ENCODE results near the gene RBM48. TPM values are rescaled to one million over a fixed set of nuclear protein-coding genes. Genes with fewer than 3 reads are reported as not detected.
"Not testable (repeated sequence)": the region's sequence is repeated elsewhere in the genome, so short reads cannot be mapped to it uniquely, and the experiment has no call there.

The RBM48 gene
- 11.7 TPM for total RNA-seq

DNA sequence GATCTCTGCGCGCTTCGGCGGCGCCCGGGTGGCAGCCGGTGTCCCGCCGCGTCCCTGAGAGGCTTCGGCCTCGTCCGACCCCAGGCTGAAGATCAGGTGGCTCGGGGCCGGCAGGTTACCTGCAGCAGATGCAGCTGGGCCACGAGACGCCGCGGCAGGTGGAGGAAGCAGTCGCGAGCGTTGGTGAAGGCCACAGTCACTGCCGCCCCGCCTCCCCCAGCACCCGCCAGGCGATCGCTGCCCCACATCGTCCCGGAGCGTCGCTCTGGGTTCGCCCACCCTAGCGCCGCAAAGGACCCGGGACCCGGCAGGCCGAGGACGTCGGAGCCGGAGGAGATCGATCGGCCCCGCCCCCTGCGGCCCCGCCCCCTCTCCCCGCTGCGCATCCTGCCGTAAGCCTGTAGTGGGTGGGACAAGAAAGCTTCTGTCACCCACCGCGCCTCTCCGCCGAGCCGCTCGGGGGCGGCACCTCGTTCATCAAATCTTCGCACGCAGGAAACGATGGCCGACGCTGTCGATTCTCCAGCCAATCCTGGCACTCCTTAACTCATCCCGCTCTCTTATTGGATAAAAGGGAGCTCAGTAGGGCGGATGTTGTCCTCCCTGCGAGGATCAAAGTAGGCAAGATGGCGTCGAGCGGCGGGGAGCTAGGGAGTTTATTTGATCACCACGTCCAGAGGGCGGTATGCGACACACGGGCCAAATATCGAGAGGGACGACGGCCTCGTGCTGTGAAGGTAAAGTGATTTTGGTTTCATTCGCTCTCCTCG is at the start of gene RBM48, which contains the start of gene PEX1:
RBM48 (plus strand) TSS at position 608 of the 770 bp plus-strand sequence; CDS start at position 627, 19 bp downstream.
PEX1 (minus strand) TSS at position 333 of the 770 bp plus-strand sequence; CDS start at position 248, 85 bp downstream.
- DNase-seq (ENCODE audit: low spot score): peak; percentile 97

DNA sequence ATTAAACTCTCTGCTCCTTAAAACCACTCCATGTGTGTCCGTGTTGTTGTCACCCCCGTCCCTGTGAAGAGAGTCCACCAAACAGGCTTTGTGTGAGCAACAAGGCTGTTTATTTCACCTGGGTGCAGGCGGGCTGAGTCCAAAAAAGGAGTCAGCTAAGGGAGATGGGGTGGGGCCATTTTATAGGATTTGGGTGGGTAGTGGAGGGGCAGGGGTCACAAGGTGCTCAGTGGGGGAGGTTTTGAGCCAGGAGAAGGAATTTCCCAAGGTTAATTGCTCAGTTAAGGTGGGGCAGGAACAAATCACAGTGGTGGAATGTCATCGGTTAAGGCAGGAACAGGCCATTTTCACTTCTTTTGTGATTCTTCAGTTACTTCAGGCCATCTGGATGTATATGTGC is 49.4 kb upstream of the RBM48 start:
- not testable (repeated sequence) for DNase-seq (ENCODE audit: low spot score)

DNA sequence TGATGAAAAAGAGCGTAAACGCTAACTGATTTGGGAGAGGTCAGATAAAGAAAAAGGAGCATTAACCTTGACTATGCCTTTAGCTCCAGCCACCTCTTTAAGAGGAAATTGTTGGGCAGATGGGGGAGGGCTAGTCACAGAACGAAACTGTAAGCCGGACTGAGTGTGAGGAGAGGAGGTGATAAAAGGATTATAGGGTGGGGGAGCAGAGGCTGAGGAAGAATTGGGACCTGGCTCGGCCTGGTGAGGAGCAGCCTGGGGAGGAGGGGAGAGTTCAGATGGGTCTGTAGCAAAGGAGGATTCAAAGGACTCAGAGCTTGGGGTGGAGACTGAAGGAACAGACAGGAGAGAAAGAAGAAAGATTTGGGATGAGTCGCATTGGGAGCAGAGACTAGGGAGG is 45.0 kb upstream of the RBM48 start:
- DNase-seq (ENCODE audit: low spot score): not testable (repeated sequence)

DNA sequence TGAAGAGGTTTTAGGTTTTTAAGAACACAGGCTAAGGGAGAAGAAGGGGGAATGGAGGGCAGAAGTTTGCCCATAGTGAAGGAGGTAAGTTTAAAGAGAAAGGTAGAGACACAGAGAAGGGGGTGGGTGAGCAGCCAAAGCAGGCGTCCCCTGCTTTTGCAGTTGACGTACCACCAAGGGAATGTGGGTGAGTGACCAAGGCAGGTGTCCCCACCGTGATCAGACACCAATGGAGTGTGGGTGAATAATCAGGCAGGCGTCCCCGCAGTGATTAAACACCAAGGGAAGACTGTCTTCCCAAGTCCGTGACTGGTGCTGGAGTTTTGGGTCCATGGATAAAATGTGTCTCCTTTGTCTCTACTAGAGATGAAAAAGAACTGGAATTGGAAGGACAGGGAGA is 44.4 kb upstream of the RBM48 start:
- DNase-seq (ENCODE audit: low spot score): not testable (repeated sequence)

DNA sequence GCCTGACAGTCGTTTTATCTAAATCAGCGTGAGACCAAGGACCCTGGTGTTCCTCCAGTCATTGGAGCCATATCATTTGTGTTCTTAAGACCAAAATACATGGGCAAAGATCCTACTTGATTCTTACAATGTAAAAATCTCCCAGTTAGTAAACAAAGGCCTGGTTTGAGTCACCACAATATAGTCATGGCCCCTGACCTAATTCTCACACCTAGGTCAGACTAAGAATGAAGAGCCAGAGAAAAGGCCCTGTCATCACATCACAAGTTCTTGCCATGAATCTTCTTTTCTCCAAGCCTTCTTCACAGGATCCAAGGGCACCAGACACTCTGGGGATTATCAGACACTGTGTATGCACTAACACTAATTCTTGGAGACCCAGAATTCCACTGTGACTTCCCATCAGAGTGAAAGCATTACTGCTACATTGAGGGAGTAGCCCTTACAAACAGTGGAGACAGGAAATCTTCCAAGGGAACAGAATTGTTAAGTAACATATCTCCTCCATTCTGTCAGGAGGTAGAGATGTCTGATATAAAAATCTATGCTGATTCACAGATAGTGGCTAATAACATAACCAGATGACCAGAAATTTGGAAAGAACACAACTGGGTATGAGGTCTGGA is 43.2 kb upstream of the RBM48 start:
- no peak for DNase-seq (ENCODE audit: low spot score)

DNA sequence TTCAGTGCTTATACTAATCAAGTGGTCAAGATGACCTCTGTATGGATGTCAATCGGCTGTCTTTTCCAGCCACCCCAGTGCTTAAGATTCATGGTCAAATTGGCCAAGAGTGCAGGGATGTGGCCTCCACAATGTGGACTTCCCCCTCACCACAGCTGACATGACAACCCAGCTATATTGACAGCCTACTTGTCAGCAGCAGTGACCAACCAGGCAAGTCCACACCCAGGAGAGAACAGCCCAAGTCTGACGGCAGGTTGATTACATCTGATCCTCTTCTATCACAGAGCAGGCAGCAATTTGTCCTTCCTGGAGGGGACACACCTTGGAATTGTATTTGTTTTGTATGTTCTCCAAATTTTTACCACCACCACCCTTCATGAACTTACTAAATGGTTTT is 42.6 kb upstream of the RBM48 start:
- DNase-seq (ENCODE audit: low spot score): no peak

DNA sequence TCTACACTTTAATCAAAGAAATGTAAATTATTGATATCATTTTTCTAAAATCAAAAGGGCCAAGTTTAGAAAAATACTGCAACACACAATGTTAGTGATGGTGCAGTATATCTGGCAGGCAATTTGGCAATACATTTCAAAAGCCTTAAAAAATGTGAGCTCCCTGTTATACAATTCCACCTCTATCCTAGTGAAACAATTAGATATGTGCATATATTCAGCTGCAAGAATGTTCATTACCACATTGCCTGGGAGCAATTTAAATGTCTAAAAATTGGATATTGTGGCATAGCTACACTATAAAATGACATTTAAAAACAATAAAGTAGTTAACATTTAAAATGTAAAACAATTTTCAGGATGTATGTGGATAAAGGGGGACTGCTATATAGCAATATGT is 40.8 kb upstream of the RBM48 start:
- no peak for DNase-seq (ENCODE audit: low spot score)

DNA sequence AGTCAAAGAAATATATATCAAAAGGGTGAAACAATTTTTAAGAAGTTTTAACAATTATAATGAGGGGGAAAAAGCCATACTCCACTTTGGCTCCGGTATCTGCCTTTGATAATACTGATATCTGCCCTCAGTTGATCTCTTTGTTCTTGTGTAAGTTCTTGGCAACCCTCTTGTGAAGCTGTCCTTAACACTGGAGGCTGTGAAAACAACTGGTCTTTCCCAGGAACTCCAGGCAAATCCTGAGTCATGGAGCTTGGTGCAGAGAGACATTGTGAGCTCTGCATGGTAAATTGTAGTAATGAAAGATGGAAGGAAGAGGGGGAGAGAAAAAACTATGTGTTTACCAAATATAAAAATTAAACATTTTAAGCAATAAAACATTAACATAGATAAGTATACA is 39.0 kb upstream of the RBM48 start:
- no peak for DNase-seq (ENCODE audit: low spot score)

DNA sequence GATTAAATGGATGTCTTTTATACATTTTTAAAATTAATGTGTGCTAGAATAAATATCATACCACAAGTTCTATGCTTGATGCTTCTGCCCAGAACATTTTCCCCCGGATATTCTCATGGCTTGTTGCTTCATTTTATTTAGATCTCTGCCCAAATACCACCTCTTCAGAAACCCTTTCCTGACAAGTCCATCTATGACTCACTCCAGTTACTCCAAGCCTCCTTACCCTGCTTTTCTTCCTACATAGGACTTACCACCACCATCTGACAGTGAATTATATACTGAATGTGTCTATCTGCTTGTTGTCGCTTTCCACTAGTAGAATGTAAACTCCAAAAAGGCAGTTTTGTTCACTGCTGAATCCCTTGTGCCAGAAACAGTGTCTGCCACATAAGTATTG is 31.7 kb upstream of the RBM48 start:
- no peak for DNase-seq (ENCODE audit: low spot score)

DNA sequence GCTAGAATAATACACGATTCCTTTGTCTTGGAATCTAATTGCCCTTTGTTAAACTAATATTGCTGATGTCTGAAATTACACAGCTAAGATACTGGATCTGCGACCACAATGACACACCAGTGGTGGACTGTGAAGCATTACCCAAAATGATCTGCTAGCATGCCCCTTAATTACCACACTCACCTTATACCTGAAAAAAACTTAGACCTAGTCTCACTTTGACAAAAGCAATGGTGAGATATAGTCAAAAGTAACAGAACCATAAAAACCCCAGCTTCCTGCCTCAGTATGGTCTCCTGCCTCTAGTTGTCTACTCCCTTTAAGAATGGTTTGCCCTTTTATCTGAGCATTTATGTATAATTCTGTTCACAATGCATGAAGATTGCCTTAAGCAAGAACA is 30.0 kb upstream of the RBM48 start:
- no peak for DNase-seq (ENCODE audit: low spot score)

DNA sequence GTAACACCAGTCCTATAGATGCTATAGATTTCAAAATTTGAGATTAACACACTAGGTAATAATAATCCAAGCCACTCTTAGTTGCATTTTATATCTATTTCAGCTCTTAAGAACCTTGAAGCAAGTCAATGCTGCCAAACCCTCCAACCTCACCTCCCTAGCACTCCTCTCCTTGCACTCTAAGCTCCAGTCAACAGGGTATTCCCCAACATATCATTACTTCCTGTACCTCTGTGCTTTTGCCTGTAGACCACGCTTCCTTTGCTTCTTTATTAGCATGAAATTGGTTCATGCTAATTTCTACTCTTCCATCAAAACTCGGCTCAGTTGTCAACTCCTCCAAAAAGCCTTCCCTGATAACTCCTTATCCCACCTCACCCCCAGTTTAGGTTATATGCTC is 24.8 kb upstream of the RBM48 start:
- DNase-seq (ENCODE audit: low spot score): no peak

DNA sequence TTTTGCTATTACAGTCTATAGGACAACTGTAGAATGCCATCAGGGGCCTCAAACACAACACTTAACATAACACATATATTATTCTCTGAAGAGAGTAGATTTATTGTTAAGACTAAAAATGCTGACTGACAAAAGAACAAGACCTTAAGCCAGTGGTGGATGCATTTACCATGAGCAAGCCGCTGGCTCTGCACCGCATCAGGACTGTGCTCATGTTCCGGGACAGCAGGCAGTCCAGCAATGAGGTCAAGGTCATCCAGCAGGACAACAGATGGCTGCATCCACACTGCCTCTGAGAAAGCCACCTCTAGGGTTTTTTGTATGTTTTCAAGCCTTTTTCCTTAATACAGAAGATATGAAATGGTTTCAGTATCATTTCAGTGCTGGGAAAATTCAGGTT is 24.0 kb upstream of the RBM48 start:
- DNase-seq (ENCODE audit: low spot score): no peak

DNA sequence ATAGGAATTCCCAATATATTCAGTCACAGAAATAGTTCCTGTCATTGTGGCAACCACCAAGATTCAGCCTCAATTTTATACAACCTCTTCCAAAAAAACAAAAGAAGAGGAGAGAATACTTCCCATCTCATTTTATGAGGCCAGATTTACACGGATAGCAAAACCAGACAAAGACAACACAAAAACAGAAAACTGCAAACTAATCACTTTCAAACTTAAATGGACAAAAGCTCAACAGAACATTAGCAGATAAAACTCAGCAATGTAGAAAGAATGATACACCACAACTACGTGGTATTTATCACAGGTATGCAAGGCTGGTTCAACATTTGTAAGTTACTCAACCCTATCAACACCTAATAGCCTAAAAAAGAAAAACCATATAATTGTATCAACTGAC is 22.2 kb upstream of the RBM48 start:
- DNase-seq (ENCODE audit: low spot score): no peak

DNA sequence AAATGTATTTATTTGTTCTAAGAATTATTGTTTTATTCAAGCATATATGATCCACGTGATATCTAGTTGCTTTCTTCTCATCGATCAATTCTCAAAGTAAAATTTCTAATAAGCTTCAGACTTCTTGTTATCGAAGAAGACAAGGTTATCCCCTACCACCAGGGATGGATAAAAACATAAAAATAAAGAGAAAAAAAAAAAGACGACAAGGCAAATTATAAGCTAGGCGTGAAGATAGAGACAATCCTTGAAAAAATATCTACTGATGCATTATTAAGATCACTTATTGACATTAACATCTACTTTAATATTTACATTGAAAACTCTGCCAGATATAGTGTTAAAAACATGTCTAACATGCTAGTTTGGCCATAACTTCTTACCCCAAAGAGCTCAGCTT is 19.6 kb upstream of the RBM48 start:
- no peak for DNase-seq (ENCODE audit: low spot score)

DNA sequence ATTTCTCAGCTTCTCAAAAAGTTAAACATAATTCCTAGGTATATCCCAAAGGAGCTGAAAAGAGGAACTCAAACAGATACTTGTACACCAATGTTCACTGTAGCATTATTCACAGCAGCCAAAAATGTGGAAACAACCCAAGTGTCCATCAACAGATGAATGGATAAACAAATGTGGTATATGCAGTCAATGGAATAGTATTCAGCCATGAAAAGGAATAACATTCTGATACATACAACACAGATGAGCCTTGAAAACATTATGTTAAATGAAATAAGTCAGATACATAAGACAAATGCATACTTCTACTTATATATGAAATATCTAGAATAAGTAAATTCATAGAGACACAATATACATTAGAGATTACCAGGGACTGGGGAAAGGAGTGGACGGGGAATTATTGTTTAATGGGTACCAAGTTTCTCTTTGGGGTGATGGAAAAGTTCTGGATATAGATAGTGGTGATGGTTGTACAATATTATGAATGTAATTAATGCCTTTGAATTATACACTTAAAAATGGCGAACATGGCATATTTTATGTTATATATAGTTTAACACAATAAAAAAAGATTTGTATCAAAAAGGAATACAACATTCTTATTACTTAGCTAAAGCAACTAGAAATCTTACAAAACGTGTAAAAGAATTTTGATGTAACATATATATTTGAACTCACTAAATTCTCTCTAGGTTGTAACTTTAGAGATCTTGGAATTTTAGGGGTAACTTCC is 15.3 kb upstream of the RBM48 start:
- DNase-seq (ENCODE audit: low spot score): no peak

DNA sequence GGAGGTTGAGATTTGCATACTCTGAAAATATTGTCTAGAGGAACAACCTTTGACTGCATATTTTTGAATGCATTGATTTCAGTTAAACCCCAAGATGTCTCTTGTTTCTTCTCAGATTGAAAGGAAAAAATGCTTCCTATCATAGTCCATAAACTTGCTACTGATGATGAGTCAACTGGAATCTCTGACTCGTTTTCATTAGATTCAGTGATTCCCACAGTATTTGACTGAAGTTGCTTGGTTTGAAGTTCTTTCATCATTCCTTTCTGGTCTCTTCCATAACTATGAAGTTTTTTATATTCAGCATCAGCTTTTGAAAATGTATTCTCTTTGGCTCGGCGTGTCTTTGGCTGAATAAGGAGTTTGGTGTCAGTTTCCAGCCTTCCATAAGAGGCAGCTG is 11.0 kb upstream of the RBM48 start:
- no peak for DNase-seq (ENCODE audit: low spot score)

DNA sequence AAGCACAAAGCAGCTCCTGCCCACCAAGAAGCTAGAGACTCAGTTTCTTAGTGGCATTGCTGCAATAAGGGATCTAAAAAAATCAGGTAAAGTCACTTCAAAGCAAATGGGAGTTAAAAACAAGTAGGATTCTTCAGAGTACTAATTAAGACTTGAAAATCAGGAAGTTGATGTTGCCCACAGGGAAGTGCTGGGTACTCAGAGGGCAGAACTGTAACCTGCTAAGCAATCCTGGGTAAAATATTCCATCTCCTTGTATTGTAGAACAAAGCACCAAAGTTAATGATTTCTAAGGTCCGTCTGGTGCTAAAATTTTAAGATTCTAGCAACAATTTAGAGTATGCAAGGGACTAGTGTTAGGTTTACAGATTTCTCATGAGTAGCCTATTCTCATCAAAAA is 8.6 kb upstream of the RBM48 start:
- DNase-seq (ENCODE audit: low spot score): no peak

DNA sequence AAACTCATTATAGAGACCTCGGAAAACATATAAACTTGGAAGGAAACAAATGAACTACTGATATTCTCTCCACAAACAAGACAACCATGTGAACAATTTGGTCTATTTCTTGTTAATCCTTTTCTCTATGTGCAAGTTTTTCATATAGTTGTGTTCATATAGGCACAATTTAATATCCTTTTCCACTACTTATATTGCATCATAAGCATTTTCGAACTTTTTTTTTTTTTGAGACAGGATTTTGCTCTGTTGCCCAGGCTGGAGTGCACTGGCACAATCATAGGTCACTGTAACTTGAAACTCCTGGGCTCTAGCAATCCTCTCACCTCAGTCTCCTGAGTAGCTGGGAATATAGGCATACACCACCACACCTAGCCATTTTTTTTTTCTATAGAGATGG is 5.5 kb upstream of the RBM48 start:
- DNase-seq (ENCODE audit: low spot score): no peak

DNA sequence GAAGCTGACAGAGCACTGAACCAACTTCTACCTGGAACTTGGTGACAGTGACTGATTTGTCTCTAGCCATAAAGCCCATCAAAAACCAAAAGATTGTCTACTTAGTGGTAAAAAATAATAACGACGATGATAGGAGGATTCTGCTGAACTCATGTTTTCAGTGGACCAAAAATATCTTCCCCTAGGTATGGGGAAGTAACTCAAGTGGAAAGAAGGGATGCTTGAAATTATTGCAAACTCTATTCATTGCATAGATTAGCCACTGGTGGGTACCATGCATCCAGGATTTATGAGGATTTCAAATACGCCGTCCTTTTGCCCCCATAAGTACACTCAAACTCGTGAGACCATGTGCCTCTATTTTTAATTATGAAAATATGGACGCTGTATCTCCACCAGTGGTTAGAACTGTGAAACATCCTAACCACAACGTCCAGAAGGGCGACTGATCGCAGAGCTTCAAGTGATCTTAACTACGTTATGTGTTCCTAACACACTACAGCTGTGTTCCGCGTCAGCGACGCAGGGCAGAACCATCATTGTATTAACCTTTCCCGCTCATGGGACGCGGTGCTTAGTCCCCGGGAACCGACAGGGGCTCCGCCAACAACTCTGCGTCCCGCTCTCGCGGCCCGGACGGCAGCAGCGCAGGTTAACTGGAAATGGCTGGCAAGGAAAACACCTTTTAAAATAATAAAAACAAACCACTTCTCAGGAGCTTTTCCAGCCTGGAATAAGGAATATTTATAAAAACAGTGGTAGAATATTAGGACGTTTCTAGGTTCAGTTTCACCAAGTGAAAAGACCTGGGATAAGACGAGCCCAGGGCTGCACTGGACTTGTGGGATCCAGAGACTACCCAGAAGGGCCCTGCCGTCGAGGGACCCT is 1.1 kb upstream of the RBM48 start:
- no peak for DNase-seq (ENCODE audit: low spot score)

DNA sequence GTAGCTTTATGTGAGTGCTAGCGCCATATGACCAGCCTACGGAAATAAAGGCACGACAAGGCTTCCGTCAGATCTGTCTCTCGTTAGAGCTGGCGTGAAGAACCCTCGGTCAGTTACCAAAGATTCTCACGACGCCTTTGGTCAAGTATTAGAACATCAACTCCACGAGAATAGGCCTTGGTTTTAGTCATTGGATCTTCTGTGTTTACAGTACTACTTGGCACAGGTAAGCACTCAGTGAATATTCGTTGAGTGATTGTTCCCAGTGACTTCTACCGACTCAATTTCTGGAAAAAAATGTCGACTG is 316 bp downstream of the RBM48 start:
- no peak for DNase-seq (ENCODE audit: low spot score)

DNA sequence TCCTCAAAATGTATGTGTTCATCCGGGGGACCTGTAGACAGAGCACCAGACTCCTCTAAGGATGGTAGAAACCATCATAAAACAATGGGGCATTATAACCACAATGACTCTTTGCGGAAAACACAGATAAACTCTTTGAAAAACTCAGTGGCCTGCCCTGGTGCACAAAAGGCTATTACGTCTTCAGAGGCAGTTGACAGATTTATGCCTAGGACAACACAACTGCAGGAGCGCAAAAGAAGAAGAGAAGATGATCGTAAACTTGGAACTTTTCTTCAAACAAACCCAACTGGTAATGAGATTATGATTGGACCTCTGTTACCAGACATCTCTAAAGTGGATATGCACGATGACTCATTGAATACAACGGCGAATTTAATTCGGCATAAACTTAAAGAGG is 6.0 kb downstream of the RBM48 start:
- no peak for DNase-seq (ENCODE audit: low spot score)

DNA sequence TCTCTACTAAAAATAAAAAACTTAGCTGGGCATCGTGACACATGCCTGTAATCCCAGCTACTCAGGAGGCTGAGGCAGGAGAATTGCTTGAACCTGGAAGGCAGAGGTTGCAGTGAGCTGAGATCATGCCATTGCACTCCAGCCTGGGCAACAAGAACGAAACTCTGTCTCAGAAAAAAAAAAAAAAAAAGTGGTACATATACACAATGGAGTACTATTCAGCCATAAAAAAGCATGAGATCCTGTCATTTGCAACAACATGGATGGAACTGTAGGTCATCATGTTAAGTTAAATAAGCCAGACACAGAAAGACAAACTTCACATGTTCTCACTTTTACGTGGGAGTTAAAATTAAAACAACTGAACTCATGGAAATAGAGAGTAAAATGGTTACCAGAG is 14.9 kb downstream of the RBM48 start:
- not testable (repeated sequence) for DNase-seq (ENCODE audit: low spot score)
